Measurements from ENCODE around the gene SRRD.
"Not testable (repeated sequence)": the region's sequence is repeated elsewhere in the genome, so short reads cannot be mapped to it uniquely, and the experiment has no call there.

SRRD gene

DNA sequence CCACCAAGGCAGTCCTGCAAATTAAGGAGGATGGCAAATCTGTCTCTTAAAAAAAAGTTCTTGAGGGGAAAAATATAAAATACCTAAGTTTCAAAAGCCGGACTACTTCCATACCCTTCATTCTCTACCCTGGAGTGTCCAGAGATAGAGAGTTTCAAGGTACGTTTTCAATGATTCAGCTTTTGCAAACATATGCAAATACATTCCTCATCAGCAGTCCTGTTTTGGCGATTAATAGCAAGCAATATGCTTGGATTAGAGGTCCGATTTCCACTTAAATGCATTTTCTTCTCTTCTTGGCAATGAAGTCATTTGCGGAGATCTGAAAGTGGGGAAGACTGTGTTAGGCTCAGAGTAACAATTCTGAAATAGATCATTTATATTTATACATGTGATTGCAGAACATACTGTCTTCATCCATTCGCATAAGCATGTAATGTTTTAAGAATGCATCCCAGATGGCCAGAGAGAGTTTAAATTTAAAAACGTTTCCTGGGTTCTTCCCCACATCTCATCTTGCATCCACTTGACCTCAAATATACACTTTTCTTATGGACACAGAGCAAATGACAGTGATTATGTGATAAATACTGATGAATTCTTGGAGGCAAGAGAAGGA lies 42.4 kb downstream of the SRRD start:
- DNase-seq, result no peak

DNA sequence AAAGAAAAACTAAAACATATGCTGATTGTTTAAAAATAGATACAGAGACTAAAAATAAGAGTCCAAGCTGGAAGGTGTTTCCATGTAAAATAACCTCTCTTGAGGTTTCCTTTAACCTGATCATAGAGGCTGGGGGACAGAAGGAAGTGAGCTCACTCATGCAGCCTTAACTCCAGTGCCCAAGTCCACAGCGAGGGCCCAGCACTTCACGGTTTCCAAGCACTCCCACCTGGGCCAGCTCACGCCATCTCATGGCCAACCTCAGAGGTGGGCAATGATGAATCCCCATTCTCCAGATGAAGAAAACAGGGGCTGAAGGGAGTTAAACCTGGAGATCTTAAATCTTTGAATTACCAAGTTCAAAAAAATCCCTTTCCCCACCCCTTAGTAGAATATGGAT lies 43.5 kb downstream of the SRRD start:
- no peak for DNase-seq

DNA sequence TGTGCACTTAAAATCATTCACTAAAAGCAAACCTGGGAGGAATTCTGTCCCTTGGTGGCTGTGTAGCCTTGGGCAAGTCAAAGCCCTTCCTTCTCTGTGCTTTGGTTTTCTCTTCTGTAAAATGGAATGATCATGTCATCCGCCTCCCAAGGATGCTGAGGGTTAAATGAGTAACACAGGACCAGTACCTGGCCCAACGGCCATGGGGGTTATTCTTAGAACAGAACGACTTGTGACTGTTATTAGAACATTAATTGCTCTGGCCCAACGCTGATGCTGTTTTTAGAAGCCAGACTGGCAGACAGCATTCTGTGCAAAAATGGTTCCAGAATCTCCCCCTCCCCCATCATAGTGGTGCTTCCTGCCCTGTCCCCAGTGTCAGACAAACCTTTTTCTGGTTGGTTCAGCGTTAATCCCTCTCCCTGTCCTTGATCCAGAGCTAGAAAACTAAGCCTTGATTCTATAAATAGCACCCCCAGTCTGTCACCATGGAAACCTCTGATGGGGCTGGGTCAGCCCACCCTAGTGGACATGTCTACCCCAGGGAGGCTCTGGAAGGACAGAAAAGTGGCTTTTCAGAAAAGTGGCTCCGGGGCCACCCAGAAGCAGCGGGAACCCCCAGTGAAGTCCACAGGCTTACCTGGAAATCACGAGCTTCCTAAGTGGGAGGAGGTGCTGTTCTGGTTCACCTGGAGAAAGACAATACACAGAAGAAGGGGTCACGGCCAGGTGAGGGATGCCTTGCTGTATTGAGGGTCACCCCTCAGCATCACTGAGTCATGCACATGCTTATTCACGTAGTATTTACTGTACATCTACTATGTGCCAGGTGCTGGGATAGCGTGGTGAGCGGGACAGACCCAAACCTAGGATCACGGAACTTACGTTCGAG lies 44.1 kb downstream of the SRRD start:
- no peak for DNase-seq

DNA sequence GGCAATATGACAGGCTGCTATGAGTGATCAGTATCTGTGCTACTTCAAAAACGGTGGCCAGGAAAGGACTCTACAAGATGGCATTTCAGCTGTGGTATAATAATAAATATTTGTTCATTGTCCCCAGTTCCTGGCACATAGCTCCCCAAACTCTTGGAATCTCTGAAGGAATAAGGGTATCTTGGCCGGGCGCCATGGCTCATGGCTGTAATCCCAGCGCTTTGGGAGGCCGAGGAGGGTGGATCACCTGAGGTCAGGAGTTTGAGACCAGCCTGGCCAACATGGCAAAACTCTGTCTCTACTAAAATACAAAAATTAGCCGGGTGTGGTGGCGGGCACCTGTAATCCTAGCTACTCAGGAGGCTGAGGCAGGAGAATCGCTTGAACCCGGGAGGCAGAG lies 44.8 kb downstream of the SRRD start:
- not testable (repeated sequence) for DNase-seq

DNA sequence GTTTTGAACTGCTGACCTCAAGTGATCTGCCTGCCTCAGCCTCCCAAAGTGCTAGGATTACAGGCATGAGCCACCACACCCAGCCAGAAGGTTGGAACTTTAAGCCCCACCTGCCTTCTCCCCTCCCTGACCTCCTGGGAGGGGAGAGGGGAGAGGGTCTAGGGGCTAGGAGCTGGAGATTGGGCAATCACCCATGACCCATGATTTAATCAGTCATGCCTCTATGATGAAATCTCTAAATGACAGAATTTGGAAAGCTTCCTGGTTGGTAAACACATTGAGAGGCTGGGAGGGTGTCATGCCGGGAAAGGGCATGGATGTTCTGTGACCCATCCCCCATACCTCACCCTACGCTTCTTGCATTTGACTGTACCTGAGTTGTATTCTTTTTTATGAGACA lies 45.7 kb downstream of the SRRD start:
- no peak for DNase-seq

DNA sequence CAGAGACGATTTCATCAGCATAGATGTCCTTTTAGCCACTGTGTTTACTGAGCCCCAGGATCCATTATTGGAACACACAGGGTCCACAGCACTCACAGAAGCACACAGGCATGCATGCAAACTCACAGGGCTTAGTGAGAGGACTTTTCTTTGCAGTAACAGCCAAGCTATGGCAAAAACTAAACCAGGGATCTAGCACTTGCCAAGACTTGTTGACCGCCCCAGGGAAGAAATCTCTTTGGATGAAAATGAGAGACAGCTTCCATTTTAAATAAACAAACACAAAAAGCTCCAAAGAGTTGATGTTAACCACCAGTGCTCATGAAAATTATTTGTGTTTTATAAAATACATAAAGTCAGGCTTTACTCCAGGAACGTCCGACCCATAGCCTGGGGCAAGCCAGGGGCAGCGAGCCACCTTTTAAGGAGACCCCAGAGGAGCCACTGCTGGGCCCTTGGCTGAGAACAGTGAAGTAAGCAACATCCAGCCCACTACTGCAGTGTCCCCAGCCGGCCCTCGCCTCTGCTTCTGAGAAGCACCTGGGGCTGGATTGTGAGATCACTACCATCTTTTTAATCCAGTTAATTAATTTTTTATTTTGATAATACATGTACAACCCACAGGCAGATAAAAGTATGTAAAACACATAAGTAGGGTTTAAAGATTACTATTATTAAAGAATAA lies 50.6 kb downstream of the SRRD start:
- DNase-seq, result no peak

DNA sequence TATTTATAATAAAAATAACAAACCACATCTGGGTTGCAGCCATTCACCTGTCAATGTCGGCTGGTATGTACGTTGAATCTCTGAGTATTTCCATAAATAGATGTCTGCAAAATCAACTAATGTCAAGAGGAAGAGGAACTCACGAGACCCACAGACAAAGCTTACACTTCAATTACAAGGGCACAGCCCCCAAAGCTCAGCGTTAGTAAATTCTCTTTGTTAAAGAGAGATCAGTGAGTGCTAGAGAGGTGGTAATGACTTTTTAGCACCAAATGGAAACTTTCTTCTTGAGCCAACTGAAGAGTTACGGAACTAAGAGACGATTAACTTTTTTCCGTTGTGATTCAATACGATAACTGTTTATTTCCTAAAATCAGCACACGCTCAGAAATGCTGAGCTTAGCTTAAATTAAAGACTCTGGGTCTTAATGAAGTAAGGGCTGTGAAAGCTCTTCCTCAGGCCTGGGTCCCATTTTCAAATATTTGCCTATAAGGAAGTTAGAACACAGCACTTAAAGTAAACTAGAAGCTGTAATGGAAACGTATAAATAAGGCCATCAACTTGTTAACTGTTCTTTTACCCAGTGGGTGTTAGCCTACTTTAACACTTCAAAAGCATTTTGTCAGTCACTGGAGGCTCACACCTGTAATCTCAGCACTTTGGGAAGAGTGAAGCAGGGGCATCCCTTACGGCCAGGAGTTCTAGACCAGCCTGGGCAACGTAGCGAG lies 51.4 kb downstream of the SRRD start:
- DNase-seq, result no peak

DNA sequence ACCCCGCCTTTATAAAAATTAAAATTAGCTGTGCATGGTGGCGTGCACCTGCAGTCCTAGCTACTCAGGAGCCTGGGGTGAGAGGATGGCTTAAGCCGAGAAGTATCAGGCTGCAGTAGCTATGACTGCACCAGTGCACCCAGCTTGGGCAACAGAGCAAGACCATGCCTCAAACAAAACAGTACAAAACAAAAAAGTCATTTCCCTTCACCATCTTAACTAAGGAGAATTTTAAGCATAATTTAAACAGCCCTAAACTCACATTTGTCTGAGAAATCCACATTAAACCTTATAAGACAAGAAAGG lies 51.9 kb downstream of the SRRD start:
- DNase-seq, result no peak

DNA sequence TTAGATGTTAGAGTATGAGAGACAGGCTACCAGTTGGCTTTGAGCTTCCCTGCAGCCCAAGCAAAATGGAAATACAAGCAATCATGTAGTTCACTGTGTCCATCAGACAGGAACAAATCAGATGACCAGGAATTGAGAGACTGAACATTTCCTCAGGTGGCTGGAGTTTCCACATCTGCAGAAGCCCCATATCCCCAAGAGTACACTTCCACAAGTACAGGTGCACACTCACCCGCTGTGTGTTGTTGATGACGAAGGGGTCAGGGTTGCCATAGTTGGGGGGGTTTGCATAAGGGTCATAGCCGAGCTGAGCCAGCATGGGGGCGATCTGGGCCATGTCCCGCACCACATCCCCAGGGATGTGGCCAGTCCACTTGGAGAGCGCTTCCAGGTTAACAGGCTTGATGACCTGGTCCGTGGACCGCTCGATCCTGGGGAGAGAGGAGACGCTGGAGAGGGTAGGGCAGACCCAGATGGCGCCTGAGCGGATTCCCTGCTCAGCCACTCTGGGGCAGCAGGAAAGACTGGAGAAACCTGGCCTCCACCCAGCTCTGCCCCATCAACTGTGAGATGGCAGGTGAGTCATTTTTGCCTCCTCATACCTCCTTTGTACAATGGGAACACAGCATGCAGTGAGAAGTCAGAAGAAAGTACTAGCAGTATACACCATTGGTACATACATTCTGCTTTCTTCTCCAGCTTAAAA lies 52.5 kb downstream of the SRRD start:
- no peak for DNase-seq

DNA sequence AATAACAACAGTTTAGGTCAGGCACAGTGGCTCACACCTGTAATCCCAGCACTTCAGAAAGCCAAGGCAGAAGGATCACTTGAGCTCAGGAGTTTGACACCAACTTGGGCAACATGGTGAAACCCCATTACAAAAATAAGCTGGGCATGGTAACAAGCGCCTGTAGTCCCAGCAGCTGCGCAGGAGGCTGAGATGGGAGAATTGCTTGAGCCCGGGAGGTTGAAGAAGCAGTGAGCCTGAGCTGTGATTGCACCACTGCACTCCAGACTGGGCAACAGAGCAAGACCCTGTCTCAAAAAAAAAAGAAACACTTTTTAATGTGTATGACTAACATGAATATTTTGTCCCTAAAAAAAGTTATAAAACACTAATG lies 53.1 kb downstream of the SRRD start:
- DNase-seq, result no peak

DNA sequence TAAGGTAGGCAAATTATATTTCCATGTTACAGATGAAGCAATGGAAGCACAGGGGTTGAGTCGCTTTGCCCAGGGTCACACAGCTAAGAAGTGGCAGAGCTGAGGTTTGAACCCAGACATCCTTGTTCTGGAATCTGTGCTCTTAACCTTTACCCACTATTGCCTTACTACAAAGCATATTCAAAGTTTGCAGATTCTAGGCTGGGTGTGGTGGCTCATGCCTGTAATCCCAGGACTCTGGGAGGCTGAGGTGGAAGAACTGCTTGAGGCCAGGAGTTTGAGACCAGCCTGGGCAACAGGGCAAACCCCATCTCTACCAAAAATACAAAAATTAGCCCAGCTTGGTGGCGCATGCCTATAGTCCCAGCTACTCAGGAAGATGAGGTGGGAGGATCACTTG lies 56.4 kb downstream of the SRRD start:
- no peak for DNase-seq

DNA sequence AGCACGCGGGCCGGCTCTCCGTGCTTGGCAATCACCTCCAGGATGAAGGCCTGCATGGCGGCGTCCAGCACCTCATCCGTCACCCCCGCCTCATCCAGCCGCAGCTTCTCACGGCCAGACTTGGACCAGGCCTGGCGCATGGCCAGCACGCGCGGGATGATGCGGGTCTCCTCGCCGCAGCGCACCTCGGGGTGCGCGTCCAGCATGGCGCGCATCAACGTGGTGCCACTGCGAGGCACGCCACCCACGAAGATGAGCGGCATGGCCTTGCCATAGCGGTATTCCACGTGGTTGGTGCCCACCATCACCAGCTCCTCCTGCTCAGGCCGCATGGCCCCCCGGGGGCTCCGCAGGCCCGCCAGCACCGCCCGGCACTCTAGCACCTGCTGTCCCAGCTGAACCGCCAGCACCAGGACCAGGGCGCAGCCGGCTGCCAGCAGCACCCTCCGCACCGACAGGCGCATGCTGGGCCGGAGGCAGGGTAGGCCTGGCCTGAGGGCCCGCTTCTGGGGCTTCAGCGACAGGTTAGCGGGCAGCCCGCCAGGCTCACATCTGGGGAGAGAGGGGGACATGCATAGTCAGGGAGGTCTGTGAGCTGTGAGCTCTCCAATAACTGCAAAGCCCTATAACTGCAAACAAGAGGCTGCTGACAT lies 57.6 kb downstream of the SRRD start:
- DNase-seq, result no peak

DNA sequence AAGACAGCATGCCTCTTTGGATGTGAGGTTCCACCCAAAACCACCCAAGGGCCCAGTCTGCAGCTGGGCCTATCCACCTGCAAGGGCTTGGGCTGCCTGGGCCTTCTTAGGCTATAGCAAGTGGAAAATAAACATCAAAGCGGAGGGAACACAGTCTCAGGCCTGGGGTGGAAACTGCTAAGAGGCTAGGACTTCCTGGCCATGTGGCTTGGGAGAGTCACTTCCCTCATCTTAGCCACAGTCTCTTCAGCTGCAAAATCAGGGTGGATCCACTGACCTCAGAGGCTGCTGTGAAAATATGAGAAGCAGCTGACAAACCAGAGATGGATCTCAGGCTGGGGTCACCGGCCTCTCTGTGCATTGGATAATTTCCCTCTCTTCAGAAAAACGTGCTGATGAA lies 59.2 kb downstream of the SRRD start:
- DNase-seq, result no peak

All from NCI-H446 (cell line).